ENCODE data around the gene CEP78.
A peak's percentile ranks its signal among the peaks of the same experiment; 100 is the strongest.

CEP78 gene

GRCh38 chr9:78210841-78211301 lies 25.0 kb upstream of the CEP78 start (continued):
- TF ChIP-seq ZBTB1 (tag by site-specific recombination; IDR thresholded peaks at IDR 0.05), result no peak

GRCh38 chr9:78212868-78213267 lies 23.0 kb upstream of the CEP78 start:
- POLR2A ChIA-PET, result no interaction called here
- TF ChIP-seq HOXD13 (CRISPR knock-in tag; IDR thresholded peaks at IDR 0.05; ENCODE audit: borderline replicate concordance) (no peak), ZXDB (tag by site-specific recombination; IDR thresholded peaks at IDR 0.05) (no peak), KLF8 (tag by site-specific recombination; IDR thresholded peaks at IDR 0.05) (no peak), ZNF423 (tag by site-specific recombination; IDR thresholded peaks at IDR 0.05) (no peak), HIC1 (tag by site-specific recombination; IDR thresholded peaks at IDR 0.05) (no peak), ZNF544 (tag by site-specific recombination; IDR thresholded peaks at IDR 0.05) (no peak)
- TF ChIP-seq, protein P1, sequence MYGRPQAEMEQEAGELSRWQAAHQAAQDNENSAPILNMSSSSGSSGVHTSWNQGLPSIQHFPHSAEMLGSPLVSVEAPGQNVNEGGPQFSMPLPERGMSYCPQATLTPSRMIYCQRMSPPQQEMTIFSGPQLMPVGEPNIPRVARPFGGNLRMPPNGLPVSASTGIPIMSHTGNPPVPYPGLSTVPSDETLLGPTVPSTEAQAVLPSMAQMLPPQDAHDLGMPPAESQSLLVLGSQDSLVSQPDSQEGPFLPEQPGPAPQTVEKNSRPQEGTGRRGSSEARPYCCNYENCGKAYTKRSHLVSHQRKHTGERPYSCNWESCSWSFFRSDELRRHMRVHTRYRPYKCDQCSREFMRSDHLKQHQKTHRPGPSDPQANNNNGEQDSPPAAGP (tag by site-specific recombination; IDR thresholded peaks at IDR 0.05), result no peak
- H3K27ac ChIP-seq (ENCODE audit: extremely low read depth, low read depth, low read length), result no peak overlapping the region
- no peaks in the 10 kb centered on the region for H3K36me3 ChIP-seq (ENCODE audit: control insufficient read depth in 2 of 2, insufficient read depth in 1 of 2, low read length in 2 of 2)
- H3K9me3 ChIP-seq (ENCODE audit: control insufficient read depth, insufficient read depth, low read depth, low read length), result no peaks in the 10 kb centered on the region
- CTCF ChIA-PET, result no interaction called here
- H3K4me1 ChIP-seq (ENCODE audit: control insufficient read depth, insufficient read depth, low read length), result no peaks in the 10 kb centered on the region
- no peak overlapping the region for H3K4me3 ChIP-seq (ENCODE audit: low read depth, low read length)

GRCh38 chr9:78213712-78214111 lies 22.2 kb upstream of the CEP78 start:
- ChIA-PET POLR2A (no interaction called here), CTCF (interaction anchor here (0.6 to 1.4 kb wide), 2 partner anchors 26 to 71 kb away, joined by 3 to 4 read pairs; no protein-coding TSS in a partner anchor)
- Histone ChIP-seq H3K4me3 (ENCODE audit: low read depth, low read length) (no peak overlapping the region), H3K4me1 (ENCODE audit: control insufficient read depth, insufficient read depth, low read length) (no peaks in the 10 kb centered on the region), H3K9me3 (ENCODE audit: control insufficient read depth, insufficient read depth, low read depth, low read length) (no peaks in the 10 kb centered on the region), H3K27ac (ENCODE audit: extremely low read depth, low read depth, low read length) (no peak overlapping the region), H3K36me3 (ENCODE audit: control insufficient read depth in 2 of 2, insufficient read depth in 1 of 2, low read length in 2 of 2) (no peaks in the 10 kb centered on the region)
- TF ChIP-seq ZNF791 (tag by site-specific recombination; IDR thresholded peaks at IDR 0.05) (no peak), CTCF (tag by site-specific recombination; IDR thresholded peaks at IDR 0.05) (0 out of 2 replicates have a peak, but pooled peaks have one; percentile 29), PRDM10 (tag by site-specific recombination; IDR thresholded peaks at IDR 0.05) (peak; percentile 58; the same call in 1 of the 2 replicates)

GRCh38 chr9:78214492-78214891 lies 21.4 kb upstream of the CEP78 start:
- H3K4me3 ChIP-seq (ENCODE audit: low read depth, low read length), result no peak overlapping the region
- no peaks in the 10 kb centered on the region for H3K4me1 ChIP-seq (ENCODE audit: control insufficient read depth, insufficient read depth, low read length)
- no peaks in the 10 kb centered on the region for H3K9me3 ChIP-seq (ENCODE audit: control insufficient read depth, insufficient read depth, low read depth, low read length)
- H3K36me3 ChIP-seq (ENCODE audit: control insufficient read depth in 2 of 2, insufficient read depth in 1 of 2, low read length in 2 of 2), result no peaks in the 10 kb centered on the region
- POLR2A ChIA-PET, result no interaction called here
- TF ChIP-seq, protein P2, sequence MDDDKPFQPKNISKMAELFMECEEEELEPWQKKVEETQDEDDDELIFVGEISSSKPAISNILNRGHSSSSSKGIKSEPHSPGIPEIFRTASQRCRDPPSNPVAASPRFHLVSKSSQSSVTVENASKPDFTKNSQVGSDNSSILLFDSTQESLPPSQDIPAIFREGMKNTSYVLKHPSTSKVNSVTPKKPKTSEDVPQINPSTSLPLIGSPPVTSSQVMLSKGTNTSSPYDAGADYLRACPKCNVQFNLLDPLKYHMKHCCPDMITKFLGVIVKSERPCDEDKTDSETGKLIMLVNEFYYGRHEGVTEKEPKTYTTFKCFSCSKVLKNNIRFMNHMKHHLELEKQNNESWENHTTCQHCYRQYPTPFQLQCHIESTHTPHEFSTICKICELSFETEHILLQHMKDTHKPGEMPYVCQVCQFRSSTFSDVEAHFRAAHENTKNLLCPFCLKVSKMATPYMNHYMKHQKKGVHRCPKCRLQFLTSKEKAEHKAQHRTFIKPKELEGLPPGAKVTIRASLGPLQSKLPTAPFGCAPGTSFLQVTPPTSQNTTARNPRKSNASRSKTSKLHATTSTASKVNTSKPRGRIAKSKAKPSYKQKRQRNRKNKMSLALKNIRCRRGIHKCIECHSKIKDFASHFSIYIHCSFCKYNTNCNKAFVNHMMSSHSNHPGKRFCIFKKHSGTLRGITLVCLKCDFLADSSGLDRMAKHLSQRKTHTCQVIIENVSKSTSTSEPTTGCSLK (tag by site-specific recombination; IDR thresholded peaks at IDR 0.05), result no peak
- TF ChIP-seq ZIC2 (tag by site-specific recombination; IDR thresholded peaks at IDR 0.05) (no peak), ZNF610 (tag by site-specific recombination; IDR thresholded peaks at IDR 0.05; ENCODE audit: borderline replicate concordance) (no peak), ZNF112 (tag by site-specific recombination; IDR thresholded peaks at IDR 0.05) (no peak)
- CTCF ChIA-PET, result interaction anchor here (0.6 to 1.7 kb wide), 5 partner anchors 9 to 93 kb away, joined by 3 to 5 read pairs (median 4); no protein-coding TSS in a partner anchor
- no peak overlapping the region for H3K27ac ChIP-seq (ENCODE audit: extremely low read depth, low read depth, low read length)

Measured in HEK293 (cell line).